GM18505 (cell line): ENCODE results near the gene VAV3.

Source experiments
- ATAC-seq: cut with Tn5 transposase; IDR thresholded peaks from one replicate; pipeline ENCODE4 v1.9.1; 2021; ENCODE audit not compliant: unreplicated experiment
- POLR2A ChIP-seq: IDR thresholded peaks from 4 replicates; pipeline ENCODE4 v1.6.1; 2011; ENCODE audit warnings: borderline replicate concordance; ENCODE audit not compliant: insufficient read depth, insufficient read length; ENCODE audit errors: extremely low read depth

The VAV3 gene

DNA sequence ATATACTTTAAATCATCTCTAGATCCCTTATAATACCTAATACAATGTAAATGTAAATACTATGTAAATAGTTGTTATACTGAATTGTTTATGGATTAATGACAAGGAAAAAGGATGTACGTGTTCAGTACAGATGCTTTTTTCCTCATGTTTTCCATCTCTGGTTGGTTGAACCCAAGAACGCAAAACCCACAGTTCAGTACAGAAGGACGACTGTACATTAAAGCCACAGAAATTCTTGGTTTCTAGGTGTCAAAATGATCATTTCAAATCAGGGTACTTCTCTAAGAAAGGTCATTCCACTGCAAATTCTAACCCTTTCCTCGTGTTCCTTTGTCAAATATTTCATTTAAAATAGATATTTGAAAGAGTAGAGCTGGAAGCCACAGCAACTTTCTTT is 158.1 kb downstream of the VAV3 start:
- no peak for ATAC-seq
- TF ChIP-seq POLR2A, result no peak

DNA sequence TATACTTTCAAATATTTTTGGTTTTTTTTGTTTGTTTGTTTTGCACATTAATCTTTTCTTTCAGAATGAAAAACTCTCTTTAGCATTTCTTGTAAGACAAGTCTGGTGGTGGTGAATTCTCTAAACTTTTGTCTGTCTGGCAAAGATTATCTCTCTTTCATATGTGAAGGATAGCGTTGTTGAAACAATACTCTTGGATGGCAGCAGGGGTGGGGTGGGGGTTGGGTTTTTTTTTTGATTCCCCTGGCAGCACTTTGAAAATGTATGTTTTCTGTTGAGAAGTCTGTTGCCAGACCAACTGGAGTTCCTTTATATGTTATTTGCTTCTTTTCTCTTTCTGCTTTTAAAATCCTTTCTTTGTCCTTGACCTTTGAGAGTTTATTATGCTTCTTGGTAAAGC is 160.2 kb downstream of the VAV3 start:
- ATAC-seq, result no peak
- no peak for TF ChIP-seq POLR2A

DNA sequence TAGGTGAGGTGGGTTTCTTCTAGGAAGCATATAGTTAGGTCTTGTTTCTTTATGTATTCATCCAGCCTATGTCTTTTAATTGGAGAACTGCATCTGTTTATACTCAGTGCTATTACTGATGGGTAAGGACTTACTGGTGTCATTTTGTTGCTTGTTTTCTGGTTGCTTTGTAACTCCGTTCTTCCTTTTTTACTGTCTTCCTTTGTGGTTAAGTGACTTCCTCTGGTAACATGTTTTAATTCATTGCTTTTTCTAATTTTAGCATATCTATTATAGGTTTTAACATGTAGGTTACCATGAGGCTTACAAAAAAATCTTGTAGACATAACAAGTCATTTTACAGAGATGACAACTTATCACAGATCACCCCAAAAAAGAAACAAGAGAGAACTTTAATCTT is 160.8 kb downstream of the VAV3 start:
- no peak for ATAC-seq
- no peak for TF ChIP-seq POLR2A

DNA sequence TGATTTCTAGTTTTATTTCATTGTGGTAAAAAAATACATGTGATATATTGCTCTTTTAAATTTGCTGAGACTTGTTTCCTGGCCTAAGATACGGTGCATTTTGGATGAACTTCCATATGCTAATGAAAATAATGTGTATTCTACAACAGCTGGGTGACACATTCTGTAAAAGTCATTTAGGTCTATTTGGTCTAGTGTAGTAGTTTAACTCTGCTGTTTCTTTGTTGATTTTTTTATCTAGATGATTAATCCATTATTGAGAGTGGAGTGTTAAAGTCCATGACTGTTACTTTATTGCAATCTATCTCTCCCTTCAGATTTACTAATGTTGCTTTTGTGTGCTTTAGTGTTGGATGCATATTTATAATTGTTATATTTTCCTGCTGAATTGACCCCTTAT is 161.4 kb downstream of the VAV3 start:
- ATAC-seq, result no peak
- no peak for TF ChIP-seq POLR2A

DNA sequence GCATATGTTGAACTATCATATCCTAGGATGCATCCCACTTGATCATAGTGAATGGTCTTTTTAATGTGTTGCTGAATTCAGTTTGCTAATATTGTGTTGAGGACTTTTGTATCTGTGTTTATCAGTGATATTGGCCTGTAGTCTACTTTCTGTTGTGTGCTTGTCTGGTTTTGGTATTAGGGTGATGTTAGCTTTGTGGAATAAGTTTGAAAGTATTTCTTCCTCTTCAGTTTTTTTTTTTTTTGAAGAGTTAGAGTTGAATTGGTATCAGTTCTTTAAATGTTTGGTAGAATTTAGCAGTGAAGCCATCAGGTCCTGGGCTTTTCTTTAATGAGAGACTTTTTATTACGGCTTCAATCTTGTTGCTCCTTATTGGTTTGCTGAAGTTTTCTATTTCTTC is 162.3 kb downstream of the VAV3 start:
- no peak for TF ChIP-seq POLR2A
- no peak for ATAC-seq

DNA sequence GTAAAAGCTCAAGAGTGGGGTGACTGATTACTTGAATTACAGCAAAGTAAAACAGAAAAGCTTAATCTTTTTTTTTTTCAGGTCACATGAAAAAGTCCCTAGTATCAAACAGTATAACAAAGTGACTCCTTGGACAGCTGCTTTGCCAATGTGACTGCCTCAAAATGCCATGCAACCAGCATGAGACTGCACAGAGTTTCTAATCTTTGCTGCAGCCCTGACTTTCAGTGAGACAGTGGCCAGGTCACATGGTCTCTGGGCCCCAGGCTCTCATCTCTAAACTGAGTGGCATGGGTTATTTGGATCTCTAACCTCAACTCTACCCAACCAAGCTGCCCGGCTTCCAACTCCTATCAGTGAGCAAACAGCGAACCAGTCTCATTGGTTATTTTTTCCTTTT is 169.0 kb downstream of the VAV3 start:
- no peak for TF ChIP-seq POLR2A
- ATAC-seq, result no peak

DNA sequence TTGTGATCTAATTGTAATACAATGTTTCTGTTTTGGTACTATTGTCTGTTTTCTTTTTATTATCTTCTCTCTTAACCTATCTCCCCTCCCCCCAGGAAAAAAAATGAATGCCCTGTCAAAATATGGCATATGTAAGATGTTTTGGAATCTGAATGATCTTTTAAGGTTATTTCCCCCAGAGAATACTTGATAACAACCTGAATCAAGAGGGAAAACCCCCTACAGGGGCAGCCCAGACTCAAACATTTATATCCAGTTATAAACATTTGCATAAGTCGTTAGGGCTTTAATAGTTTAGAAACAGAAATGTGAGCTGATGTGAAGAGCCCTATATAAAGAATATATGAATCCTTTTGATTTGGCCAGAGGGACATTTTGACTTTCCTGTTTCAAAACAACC is 169.5 kb downstream of the VAV3 start:
- no peak for ATAC-seq
- no peak for TF ChIP-seq POLR2A

DNA sequence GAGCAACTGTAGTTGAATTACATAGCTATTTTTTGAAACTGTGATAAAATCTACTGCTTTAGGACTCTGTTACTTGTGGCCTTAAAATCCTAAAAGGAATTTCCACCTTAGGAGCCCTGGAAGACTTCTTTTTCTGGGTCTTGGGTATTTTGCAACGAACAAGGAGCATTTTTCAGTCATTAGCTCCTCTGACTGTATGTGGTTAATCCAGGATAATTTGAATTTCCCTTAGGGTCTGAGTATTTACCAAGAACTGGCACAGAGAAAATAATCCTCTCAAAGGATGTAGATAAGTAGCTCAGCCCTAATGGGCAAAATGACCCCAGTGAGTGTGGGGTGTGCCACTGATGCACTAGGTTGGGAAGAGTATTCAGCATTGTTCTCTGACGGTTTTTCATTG is 170.4 kb downstream of the VAV3 start:
- no peak for TF ChIP-seq POLR2A
- ATAC-seq, result no peak

DNA sequence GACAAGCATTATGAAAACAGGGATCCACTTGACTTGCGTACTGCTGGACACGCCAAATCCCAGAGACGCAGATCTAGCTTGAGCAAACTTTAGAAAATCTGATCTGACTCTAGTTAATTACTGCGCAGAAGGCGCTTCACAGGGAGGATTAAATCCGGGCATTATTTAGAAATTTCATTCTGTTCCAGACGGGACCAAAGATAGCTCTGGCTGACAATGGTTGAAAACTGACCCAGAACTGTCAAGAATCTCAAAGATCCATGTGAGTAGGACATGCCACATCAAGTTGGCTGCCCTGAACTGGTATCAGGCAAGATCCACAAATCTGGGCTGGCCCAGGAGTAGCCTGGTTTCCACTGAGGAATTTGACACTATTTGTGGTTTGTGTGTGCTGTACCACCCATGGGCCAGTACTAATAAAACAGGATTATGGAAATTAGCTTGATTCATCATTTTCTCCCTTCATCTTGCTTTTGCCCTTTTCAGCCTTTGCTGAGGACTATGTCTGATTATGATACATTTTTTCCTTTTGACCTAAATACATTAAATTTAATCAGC is 171.0 kb downstream of the VAV3 start:
- ATAC-seq, result no peak
- no peak for TF ChIP-seq POLR2A

DNA sequence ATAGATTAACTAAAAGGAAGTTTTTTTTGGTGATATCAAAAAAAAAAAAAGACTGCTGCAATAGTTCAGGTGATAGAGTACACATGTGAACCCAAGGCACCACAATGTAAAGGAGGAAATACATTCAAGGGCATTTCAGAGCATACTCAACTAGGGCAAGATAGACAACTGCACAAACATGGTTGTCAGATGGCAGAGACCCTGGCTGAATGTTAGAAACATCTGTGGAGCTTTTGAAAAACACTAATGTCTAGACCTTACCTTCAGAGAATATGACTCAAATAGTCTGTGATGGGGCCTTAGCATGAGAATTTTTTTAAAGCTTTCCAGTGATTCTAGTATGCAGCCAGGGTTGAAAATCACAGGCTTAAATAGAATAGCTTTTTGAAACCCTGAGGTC is 173.6 kb downstream of the VAV3 start:
- ATAC-seq, result no peak
- TF ChIP-seq POLR2A, result no peak

DNA sequence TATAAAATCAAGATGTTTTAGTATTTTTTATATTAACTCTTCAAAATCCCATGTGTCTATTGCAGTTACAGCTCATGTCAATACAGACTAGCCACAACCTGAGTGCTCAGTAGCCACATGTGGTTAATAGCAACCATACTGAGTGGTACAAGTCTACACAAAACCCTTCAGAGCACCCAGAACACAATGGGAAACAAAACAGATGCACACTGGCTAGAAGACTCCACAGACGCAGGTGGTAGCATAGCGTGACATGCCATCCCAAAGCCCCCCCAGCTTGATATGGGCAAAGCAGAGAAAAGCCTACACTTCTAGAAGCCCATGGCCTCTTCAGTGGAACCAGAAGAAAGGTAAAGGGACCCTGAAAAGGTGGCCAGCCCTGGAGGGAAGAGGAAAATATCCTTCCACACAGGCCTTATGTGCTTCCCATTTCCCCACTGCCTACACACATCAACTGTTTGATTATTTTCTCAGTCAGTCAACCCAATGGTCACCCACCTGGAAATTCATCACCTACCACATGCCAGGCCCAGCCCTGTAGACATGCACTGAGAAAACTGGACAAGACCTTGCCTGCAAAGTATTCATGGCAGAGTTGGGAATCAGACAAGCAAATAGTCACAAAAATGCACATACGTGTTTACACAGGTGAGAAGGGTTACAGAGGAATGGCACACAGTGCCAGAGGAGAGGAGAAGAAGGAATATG is 175.0 kb downstream of the VAV3 start:
- no peak for TF ChIP-seq POLR2A
- no peak for ATAC-seq

DNA sequence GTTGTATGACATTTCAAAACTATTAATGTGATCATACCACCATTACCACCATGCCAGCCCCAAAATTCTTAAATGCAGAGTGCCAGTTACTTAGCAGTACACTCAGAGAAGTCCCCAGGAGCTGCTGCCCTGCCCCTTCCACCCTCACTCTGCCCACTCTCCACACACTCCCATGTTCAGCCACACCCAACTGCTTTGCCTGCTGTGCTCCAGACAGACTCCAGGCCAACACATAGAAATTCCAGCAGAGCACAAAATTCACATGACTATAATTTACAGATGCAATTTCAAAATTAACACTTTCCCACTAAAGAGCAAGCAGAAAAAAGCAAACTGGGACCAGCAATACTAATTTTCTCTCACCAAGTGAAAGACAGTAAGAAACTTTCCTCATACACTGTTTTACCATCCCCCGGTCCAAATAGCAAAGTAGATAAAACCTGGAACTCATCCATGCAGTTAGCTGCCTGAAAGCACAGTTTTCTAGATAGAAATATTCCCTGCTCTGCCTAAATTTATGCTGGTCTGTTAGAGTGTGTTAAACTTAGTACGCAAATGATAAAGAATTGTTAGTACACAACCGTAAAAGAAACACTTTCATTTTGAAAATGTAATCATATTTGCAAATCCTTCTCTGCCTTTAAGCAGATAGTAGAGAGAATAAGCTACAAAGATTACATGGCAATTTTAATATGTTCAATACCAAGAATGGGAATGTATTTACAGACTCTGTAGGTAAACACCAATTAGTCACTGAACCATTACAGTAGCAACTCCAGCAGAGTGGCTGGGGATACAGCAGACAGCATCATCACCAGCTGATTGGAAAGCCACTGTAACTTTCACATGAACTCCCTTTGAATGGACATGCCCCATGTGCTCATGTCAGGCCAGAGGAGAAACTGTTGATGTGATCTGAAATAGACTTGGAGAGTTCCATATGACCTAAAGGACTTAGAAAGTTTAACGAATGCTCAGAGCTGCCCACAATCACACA is 176.5 kb downstream of the VAV3 start:
- no peak for ATAC-seq
- TF ChIP-seq POLR2A, result no peak

DNA sequence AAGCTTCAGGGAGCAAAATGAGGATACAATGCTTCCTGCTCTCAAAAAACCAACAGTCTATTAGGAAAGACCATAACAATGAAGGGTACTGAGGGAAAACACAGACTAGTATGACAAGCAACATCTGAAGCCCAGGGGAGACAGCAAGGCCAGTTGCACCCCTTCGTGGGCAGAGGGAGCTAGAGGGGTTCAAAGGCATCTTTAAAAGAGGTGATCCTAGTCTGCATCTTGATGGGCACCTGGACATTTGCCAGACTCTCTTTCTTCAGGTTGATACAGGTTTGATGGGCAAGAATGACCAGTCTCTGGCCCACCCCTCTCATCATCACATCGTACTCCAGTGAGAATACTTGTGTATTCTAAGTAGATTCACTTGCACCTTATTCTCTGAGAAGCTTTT is 177.7 kb downstream of the VAV3 start:
- no peak for TF ChIP-seq POLR2A
- no peak for ATAC-seq
